Spinal cord (tissue), 10 donors: ENCODE data around the gene SYNGR1. TPM values are rescaled to one million over a fixed set of nuclear protein-coding genes. Genes with fewer than 3 reads are reported as not detected.
A peak's percentile ranks its signal among the peaks of the same experiment; 100 is the strongest.

Source experiments
- DNase-seq, 6 donors: peaks; one replicate each; pipeline versions ENCODE4 v3.0.0 to v3.0.0-alpha.2; 2013 to 2015; ENCODE audit warnings: low spot score in 6 of 6, low read depth in 4 of 6
- H3K27ac ChIP-seq: one replicate; pipeline ENCODE4 v1.5.1; 2013; ENCODE audit warnings: low read depth, low read length, control low read depth
- H3K27me3 ChIP-seq: one replicate; pipeline ENCODE4 v1.6.1; 2013; ENCODE audit warnings: low read length; ENCODE audit not compliant: control insufficient read depth, insufficient read depth
- H3K36me3 ChIP-seq: one replicate; pipeline ENCODE4 v1.6.1; 2013; ENCODE audit warnings: low read length; ENCODE audit not compliant: control insufficient read depth, insufficient read depth
- H3K4me1 ChIP-seq: one replicate; pipeline ENCODE4 v1.6.1; 2013; ENCODE audit warnings: low read length; ENCODE audit not compliant: control insufficient read depth, insufficient read depth
- H3K4me3 ChIP-seq: one replicate; pipeline ENCODE4 v1.5.1; 2013; ENCODE audit warnings: low read depth, low read length, control low read depth
- H3K9me3 ChIP-seq: one replicate; pipeline ENCODE4 v1.6.1; 2013; ENCODE audit warnings: low read length; ENCODE audit not compliant: control insufficient read depth, insufficient read depth
- WGBS: methylation state at CpG from one replicate; pipeline ENCODE4 v1.1.5; 2013; ENCODE audit warnings: missing lambda C conversion rate; ENCODE audit not compliant: insufficient coverage; 5-methylcytosine and 5-hydroxymethylcytosine counted together
- polyA plus RNA-seq, 2 donors: library from polyadenylated mRNA; unstranded; fragments of 120-200 nt; gene quantifications; one replicate each; pipeline ENCODE4 v1.2.1, GENCODE V29; 2013; ENCODE audit not compliant: insufficient read length in 2 of 2
- small RNA-seq: library from RNA; depleted of rRNA; stranded (forward); fragments of <200 nt; gene quantifications from one replicate; pipeline ENCODE3, GENCODE V24; 2014; ENCODE audit warnings: low replicate concordance
- total RNA-seq, 2 donors: library from RNA; depleted of rRNA in 1 of 2; stranded (reverse); fragments of 120-200 nt in 1 of 2; fragments of >200 nt in 1 of 2; gene quantifications; one replicate each; pipeline versions ENCODE4 v1.2.3 to v1.2.4, GENCODE V29; 2013 to 2014
- donor health status: healthy.

Gene SYNGR1
- total and polyA plus RNA-seq, 4 donors, result 43.8 to 99.1 (median 71.0) TPM

DNA sequence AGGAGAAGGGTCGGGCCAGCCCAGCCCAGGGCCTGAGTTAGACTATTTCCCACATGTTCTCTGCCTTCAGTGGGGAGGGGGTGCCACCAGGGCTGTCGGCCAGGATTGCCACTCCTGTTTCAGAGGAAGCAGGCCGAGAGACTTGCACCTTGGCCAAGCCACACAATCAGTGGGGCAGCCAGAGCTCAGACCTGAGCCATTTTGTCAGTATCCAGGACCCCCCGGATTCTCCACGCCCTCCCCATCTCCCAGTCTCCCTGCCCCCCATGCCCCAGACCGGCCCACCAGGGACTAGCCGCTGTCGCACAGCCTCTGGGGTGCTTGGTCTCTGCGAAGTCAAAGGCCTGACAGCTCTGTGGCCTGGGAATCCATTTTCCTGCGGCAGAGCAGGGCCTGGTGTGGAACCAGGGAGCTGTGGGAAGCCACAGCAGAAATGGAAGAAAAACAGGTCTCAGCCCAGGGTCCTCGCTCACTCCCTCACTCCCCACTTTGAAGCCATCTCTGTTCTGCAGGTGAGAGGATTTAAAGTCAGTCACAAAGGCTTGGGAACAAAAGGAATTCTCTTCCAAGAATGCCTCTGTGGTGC is 81.5 kb downstream of the SYNGR1 start:
- Histone ChIP-seq H3K27me3 (no peaks in the 10 kb centered on the region), H3K27ac (peak overlapping the region; percentile 88), H3K4me1 (peaks cover 66% of the 10 kb centered on the region), H3K9me3 (no peaks in the 10 kb centered on the region), H3K4me3 (no peak overlapping the region), H3K36me3 (peaks cover 90% of the 10 kb centered on the region)
- WGBS, result 73% methylated on average over 10 of the region's 11 CpGs
- DNase-seq, result no peak

DNA sequence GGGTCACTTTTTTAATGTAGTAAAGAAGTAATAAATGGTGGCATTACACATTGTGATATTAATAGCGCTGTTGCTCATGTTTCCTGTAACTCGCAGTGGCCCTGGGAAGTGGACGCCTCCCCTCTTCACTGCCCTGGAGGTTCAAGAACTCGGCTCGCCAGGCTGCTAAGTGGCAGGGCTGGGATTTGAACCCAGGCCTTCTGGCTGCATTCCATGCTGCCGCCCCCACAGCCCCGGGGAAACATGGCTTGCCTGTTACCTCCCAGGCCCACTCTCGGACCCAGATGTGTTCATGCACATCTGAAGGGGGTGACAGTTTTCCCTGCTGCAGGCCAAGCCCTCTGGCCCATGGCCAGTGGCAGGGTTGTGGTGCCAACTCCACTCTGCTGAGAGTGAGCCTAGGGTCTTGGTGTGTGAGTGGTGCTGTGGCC is 82.0 kb downstream of the SYNGR1 start:
- Histone ChIP-seq H3K36me3 (peaks cover 86% of the 10 kb centered on the region), H3K9me3 (no peaks in the 10 kb centered on the region), H3K27me3 (no peaks in the 10 kb centered on the region), H3K4me1 (peaks cover 69% of the 10 kb centered on the region), H3K4me3 (no peak overlapping the region), H3K27ac (peak overlapping the region; percentile 88)
- DNase-seq, result no peak
- WGBS, result 77% methylated on average over 7 of the region's 8 CpGs

DNA sequence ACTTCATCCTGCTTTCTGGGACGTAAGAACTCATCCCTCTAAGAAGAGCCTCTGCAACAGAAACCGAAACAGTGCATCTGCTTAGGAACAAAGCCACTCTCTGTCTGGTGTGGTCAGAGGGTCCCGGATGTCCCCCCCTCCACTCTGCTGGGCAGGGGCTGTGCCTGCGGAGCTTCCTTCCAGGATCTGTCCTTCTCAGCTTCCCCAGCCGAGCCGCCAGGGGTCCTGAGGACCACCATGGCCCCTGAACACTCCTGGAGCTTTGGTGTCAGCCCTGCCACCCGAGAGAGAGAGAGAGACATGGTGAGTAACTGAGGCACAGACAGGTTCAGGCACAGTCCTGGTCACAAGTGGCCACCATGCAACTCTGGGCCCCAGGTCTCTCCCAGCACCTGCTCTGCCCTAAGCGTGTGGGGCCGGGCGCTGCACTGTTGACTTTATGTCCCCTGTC is 82.6 kb downstream of the SYNGR1 start:
- peak in 2 of 6 donors; percentile 49 to 59 for DNase-seq

DNA sequence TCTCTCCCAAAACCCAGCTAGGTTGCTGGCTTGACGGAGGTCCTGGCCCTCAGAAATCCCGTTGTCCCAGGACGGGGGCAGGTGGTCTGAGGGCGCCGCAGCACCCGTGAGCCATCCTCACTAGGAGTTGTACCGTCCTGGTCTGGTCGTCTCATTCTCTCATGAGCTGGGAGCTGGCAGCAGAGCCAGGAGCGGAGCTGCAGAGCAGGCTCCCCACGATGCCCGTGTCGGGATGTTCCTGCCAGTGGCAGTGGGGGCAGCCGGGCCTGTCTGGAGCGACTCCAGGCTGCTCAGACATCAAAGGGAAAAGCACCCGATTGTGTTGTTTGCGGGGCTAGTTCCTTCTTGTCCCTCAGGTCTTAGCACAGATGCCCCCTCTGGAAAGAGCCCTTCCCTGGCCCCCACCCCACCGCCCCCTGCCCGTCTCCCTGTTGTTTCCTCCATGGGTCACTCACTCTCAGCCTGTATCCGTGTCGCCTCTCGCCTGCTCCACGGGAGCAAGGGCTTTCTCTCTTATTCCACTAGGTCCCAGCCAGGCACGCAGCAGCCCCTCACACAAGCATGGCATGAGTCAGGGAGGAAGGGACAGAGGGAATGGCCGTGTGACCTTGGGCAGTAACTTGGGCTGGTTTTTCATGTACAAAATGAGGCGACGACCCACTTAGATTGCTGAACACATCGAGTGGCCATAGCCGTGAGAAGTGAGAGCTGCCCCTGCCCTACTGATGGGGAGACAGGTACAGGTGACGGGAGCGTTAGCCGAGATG is 83.9 kb downstream of the SYNGR1 start:
- H3K4me3 ChIP-seq, result no peak overlapping the region
- DNase-seq, result no peak
- H3K27ac ChIP-seq, result peak overlapping the region; percentile 47
- H3K27me3 ChIP-seq, result no peaks in the 10 kb centered on the region
- no peaks in the 10 kb centered on the region for H3K9me3 ChIP-seq
- 77% methylated on average over 22 of the region's 31 CpGs for WGBS
- peaks cover 69% of the 10 kb centered on the region for H3K4me1 ChIP-seq
- H3K36me3 ChIP-seq, result peaks cover 69% of the 10 kb centered on the region

More for the DNA sequence above, 82.6 kb downstream of the SYNGR1 start:
- no peaks in the 10 kb centered on the region for H3K9me3 ChIP-seq
- no peak overlapping the region for H3K4me3 ChIP-seq
- peak overlapping the region; percentile 88 for H3K27ac ChIP-seq
- 73% methylated on average over 10 of the region's 10 CpGs for WGBS
- peaks cover 81% of the 10 kb centered on the region for H3K36me3 ChIP-seq
- peaks cover 75% of the 10 kb centered on the region for H3K4me1 ChIP-seq
- H3K27me3 ChIP-seq, result no peaks in the 10 kb centered on the region

DNA sequence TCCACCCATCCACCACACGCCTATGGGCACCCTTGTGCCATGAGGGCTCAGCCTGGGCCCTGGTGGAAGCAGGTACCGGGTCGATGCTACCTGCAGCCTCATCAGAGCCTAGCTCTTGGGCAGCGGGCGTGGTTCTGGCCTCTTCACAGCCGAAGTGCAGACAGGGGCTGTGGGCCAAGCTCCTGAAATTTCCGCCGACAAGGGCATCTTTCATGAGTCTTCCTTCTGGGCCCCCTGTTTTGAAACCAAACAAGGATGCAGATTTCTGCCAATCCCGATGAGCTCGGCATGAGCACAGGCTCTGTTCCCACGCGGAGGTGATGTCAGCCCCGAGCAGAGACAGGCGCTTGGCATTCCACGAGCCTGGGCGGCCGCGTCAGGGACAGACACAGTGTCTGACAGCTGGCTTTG is 84.5 kb downstream of the SYNGR1 start:
- peaks cover 63% of the 10 kb centered on the region for H3K4me1 ChIP-seq
- peak in 2 of 6 donors; percentile 2 to 54 for DNase-seq
- no peaks in the 10 kb centered on the region for H3K27me3 ChIP-seq
- no peak overlapping the region for H3K4me3 ChIP-seq
- H3K36me3 ChIP-seq, result peaks cover 63% of the 10 kb centered on the region
- 70% methylated on average over 18 of the region's 18 CpGs for WGBS
- peak overlapping the region; percentile 47 for H3K27ac ChIP-seq
- H3K9me3 ChIP-seq, result no peaks in the 10 kb centered on the region

DNA sequence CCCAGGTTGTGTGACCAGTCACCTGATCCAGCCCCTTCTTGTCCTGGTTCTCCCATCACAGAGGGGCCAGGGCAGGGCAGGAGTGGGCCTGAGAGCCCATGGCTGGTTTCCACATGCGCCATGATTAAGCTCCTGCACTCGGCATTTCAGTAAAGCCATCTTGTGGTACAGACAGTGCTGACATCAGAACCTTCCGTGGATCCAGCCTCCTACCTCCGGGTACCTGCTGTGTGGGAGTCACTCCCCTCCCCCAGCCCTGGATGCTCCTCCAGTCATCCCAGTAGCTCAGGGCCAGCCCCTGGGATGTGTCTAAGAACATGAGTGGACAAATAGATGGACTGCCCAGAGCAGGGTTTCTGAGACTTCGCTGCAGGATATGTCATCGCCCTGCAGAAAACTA is 84.9 kb downstream of the SYNGR1 start:
- no peak for DNase-seq
- Histone ChIP-seq H3K27me3 (no peaks in the 10 kb centered on the region), H3K4me3 (no peak overlapping the region), H3K9me3 (no peaks in the 10 kb centered on the region), H3K27ac (peak overlapping the region; percentile 45), H3K4me1 (peaks cover 61% of the 10 kb centered on the region), H3K36me3 (peaks cover 58% of the 10 kb centered on the region)
- 79% methylated on average over 3 of the region's 6 CpGs for WGBS

Small RNA genes lying within 50 kb of the gene (small RNA-seq; reads per million reads assigned to genes)
- gene SNORD43 (not detected), gene SNORD83A (2,106 reads per million, percentile 100 among the genes with 10 or more reads in this experiment), gene SNORD83B (not detected)

Other genes with a start within 250 kb of the SYNGR1 start
- 1 to 10 TPM; 8.5 to 9.0 TPM for gene CBX7, start 197.3 kb upstream of the SYNGR1 start, total RNA-seq
- gene CBX7, start 197.3 kb upstream of the SYNGR1 start, polyA plus RNA-seq, result 10 to 100 TPM in 1 of 2 donors, 1 to 10 TPM in 1; 10.0 to 12.7 TPM
- gene PDGFB, start 105.0 kb upstream of the SYNGR1 start, total RNA-seq, result 1 to 10 TPM; 5.9 to 9.8 TPM
- gene PDGFB, start 105.0 kb upstream of the SYNGR1 start, polyA plus RNA-seq, result 10 to 100 TPM; 18.1 to 18.3 TPM
- 1,000 to 10,000 TPM; 1,197 to 1,581 TPM for gene RPL3, start 30.4 kb upstream of the SYNGR1 start, total RNA-seq
- gene RPL3, start 30.4 kb upstream of the SYNGR1 start, polyA plus RNA-seq, result 1,000 to 10,000 TPM; 1,671 to 1,853 TPM
- gene TAB1, start 49.8 kb downstream of the SYNGR1 start, total RNA-seq, result 10 to 100 TPM; 14.6 to 21.4 TPM
- gene TAB1, start 49.8 kb downstream of the SYNGR1 start, polyA plus RNA-seq, result 10 to 100 TPM; 35.7 to 44.1 TPM
- 10 to 100 TPM; 19.9 to 30.0 TPM for gene MGAT3, start 107.0 kb downstream of the SYNGR1 start, total RNA-seq
- gene MGAT3, start 107.0 kb downstream of the SYNGR1 start, polyA plus RNA-seq, result 10 to 100 TPM; 71.7 to 79.7 TPM
- gene MIEF1, start 152.3 kb downstream of the SYNGR1 start, total RNA-seq, result 10 to 100 TPM; 18.1 to 21.4 TPM
- 10 to 100 TPM; 34.7 to 35.3 TPM for gene MIEF1, start 152.3 kb downstream of the SYNGR1 start, polyA plus RNA-seq
- 100 to 1,000 TPM in 1 of 2 donors, 10 to 100 TPM in 1; 72.8 to 250 TPM for gene ATF4, start 170.6 kb downstream of the SYNGR1 start, total RNA-seq
- 100 to 1,000 TPM; 256 to 268 TPM for gene ATF4, start 170.6 kb downstream of the SYNGR1 start, polyA plus RNA-seq
- gene RPS19BP1, start 182.8 kb downstream of the SYNGR1 start, total RNA-seq, result 10 to 100 TPM; 30.5 to 96.6 TPM
- 10 to 100 TPM; 87.8 to 88.9 TPM for gene RPS19BP1, start 182.8 kb downstream of the SYNGR1 start, polyA plus RNA-seq
- gene CACNA1I, start 220.8 kb downstream of the SYNGR1 start, total RNA-seq, result 1 to 10 TPM; 1.2 to 4.5 TPM
- gene CACNA1I, start 220.8 kb downstream of the SYNGR1 start, polyA plus RNA-seq, result 1 to 10 TPM; 6.8 to 8.5 TPM